Neural cell (in vitro differentiated cells): ENCODE measurements around the gene LCNL1. TPM values are rescaled to one million over a fixed set of nuclear protein-coding genes. Genes with fewer than 3 reads are reported as not detected.

Experiments
- H2AFZ ChIP-seq: fragments of 200-600, 300-800 bp; sonication (generic), shearing (Covaris generic); 2 replicates; pipeline ENCODE4 v1.6.0; 2014; ENCODE audit warnings: low read depth, mild to moderate bottlenecking, antibody characterized with exemption, low read length, moderate library complexity
- H3F3A ChIP-seq: fragments of 200-600 bp; shearing (Covaris generic); 2 replicates; pipeline ENCODE4 v1.6.1; 2016; ENCODE audit warnings: mild to moderate bottlenecking, moderate library complexity, mixed read lengths, antibody characterized with exemption, low read length; ENCODE audit not compliant: insufficient read depth, poor library complexity, severe bottlenecking
- H3K27ac ChIP-seq: fragments of 200-600, 300-800 bp; sonication (generic), shearing (Covaris generic); 2 replicates; pipeline ENCODE4 v1.5.1; 2014; ENCODE audit warnings: mild to moderate bottlenecking, low read length, moderate library complexity
- H3K27me3 ChIP-seq: fragments of 300-800, 200-600 bp; sonication (generic), shearing (Covaris generic); 2 replicates; pipeline ENCODE4 v1.6.0; 2014; ENCODE audit warnings: mild to moderate bottlenecking, low read depth, low read length, moderate library complexity; ENCODE audit not compliant: insufficient read depth
- H3K36me3 ChIP-seq: fragments of 300-800, 200-600 bp; sonication (generic), shearing (Covaris generic); 2 replicates; pipeline ENCODE4 v1.5.1; 2014; ENCODE audit warnings: mild to moderate bottlenecking, antibody characterized with exemption, low read length, moderate library complexity; ENCODE audit not compliant: insufficient read depth
- H3K4me2 ChIP-seq: fragments of 300-800, 200-600 bp; sonication (generic), shearing (Covaris generic); 2 replicates; pipeline ENCODE4 v1.6.0; 2014; ENCODE audit warnings: mild to moderate bottlenecking, low read length
- H3K4me3 ChIP-seq: fragments of 300-800, 200-600 bp; sonication (generic), shearing (Covaris generic); 2 replicates; pipeline ENCODE4 v1.5.1; 2014; ENCODE audit warnings: mild to moderate bottlenecking, low read length, moderate library complexity
- H3K79me2 ChIP-seq: fragments of 200-600 bp; shearing (Covaris generic); replicated peaks from 2 replicates; pipeline ENCODE4 v1.6.0; 2014; ENCODE audit warnings: mild to moderate bottlenecking, low read length, moderate library complexity; ENCODE audit not compliant: insufficient read depth
- H3K9ac ChIP-seq: fragments of 300-800, 200-600 bp; sonication (generic), shearing (Covaris generic); 2 replicates; pipeline ENCODE4 v1.6.1; 2016; ENCODE audit warnings: mild to moderate bottlenecking, low read length, mixed read lengths
- H3K9me2 ChIP-seq: fragments of 200-600 bp; shearing (Covaris generic); 2 replicates; pipeline ENCODE4 v1.6.1; 2016; ENCODE audit warnings: mild to moderate bottlenecking, low read length, mixed read lengths; ENCODE audit not compliant: insufficient read depth
- H3K9me3 ChIP-seq: fragments of 200-600, 300-800 bp; sonication (generic), shearing (Covaris generic); 2 replicates; pipeline ENCODE4 v1.6.1; 2016; ENCODE audit warnings: mild to moderate bottlenecking, mixed run types, low read length, moderate library complexity, mixed read lengths
- H4K20me1 ChIP-seq: fragments of 200-600 bp; shearing (Covaris generic); 2 replicates; pipeline ENCODE4 v1.6.1; 2016; ENCODE audit warnings: mild to moderate bottlenecking, mixed run types; ENCODE audit not compliant: insufficient read depth
- CTCF ChIP-seq: fragments of 450-650 bp; IDR thresholded peaks from 2 replicates; pipeline ENCODE4 v1.5.1; 2014; ENCODE audit warnings: antibody characterized with exemption, mild to moderate bottlenecking, moderate library complexity; ENCODE audit not compliant: poor library complexity, severe bottlenecking
- EP300 ChIP-seq: fragments of 450-650 bp; conservative IDR thresholded peaks from 2 replicates; pipeline ENCODE4 v1.6.1; 2014; ENCODE audit warnings: antibody characterized with exemption, mild to moderate bottlenecking, moderate library complexity; ENCODE audit not compliant: poor library complexity, severe bottlenecking
- EZH2 ChIP-seq: fragments of 200-600, 300-800 bp; shearing (Covaris generic), sonication (generic); IDR thresholded peaks from 2 replicates; pipeline ENCODE4 v1.6.1; 2014; ENCODE audit warnings: antibody characterized with exemption, low read length, borderline replicate concordance, mild to moderate bottlenecking; ENCODE audit not compliant: insufficient read depth, poor library complexity, severe bottlenecking
- MXI1 ChIP-seq: fragments of 450-650 bp; conservative IDR thresholded peaks from 2 replicates; pipeline ENCODE4 v1.6.1; 2014; ENCODE audit warnings: antibody characterized with exemption, mild to moderate bottlenecking; ENCODE audit not compliant: poor library complexity, severe bottlenecking
- POLR2AphosphoS5 ChIP-seq: IDR thresholded peaks from 2 replicates; pipeline ENCODE4 v1.6.1; 2012
- RAD21 ChIP-seq: fragments of 450-650 bp; conservative IDR thresholded peaks from 2 replicates; pipeline ENCODE4 v1.6.1; 2014; ENCODE audit warnings: antibody characterized with exemption, mild to moderate bottlenecking, moderate library complexity
- REST ChIP-seq: IDR thresholded peaks from 2 replicates; pipeline ENCODE4 v1.6.1; 2012; ENCODE audit warnings: borderline replicate concordance
- SMC3 ChIP-seq: fragments of 450-650 bp; conservative IDR thresholded peaks from 2 replicates; pipeline ENCODE4 v1.6.1; 2014; ENCODE audit warnings: antibody characterized with exemption, mild to moderate bottlenecking, moderate library complexity; ENCODE audit not compliant: poor library complexity
- TAF1 ChIP-seq: IDR thresholded peaks from 2 replicates; pipeline ENCODE4 v1.6.1; 2012; ENCODE audit warnings: low read depth
- polyA plus RNA-seq: library from polyadenylated mRNA; depleted of rRNA; stranded (reverse); fragments of >200 nt; gene quantifications from 2 replicates; pipeline ENCODE4 v1.2.3, GENCODE V29; 2014

LCNL1 gene
- polyA plus RNA-seq, 1 donor from 2014 or later, result not detected

- H3K9ac ChIP-seq, result no peak overlapping the region
- no peaks in the 10 kb centered on the region for H3K9me2 ChIP-seq
- no peak overlapping the region for H3K4me2 ChIP-seq
- H3K27me3 ChIP-seq, result no peaks in the 10 kb centered on the region
- no peak overlapping the region for H2AFZ ChIP-seq
- H3K4me3 ChIP-seq, result no peak overlapping the region
- no peaks in the 10 kb centered on the region for H3K79me2 ChIP-seq
- H3K9me3 ChIP-seq, result no peaks in the 10 kb centered on the region
- H3K27ac ChIP-seq, result no peak overlapping the region
- H4K20me1 ChIP-seq, result no peaks in the 10 kb centered on the region
- TF ChIP-seq SMC3 (no peak), EP300 (no peak), TAF1 (no peak), CTCF (no peak), EZH2 (no peak), REST (no peak), POLR2AphosphoS5 (no peak), RAD21 (no peak), MXI1 (no peak)
- no peaks in the 10 kb centered on the region for H3F3A ChIP-seq
- no peaks in the 10 kb centered on the region for H3K36me3 ChIP-seq
Observed at GRCh38 chr9:137009938-137010732, 27.3 kb downstream of the LCNL1 start.

GRCh38 chr9:137011156-137011555, 28.4 kb downstream of the LCNL1 start:
- Histone ChIP-seq H3K27ac (no peak overlapping the region), H3K4me3 (no peak overlapping the region), H3K36me3 (no peaks in the 10 kb centered on the region), H3K9me2 (no peaks in the 10 kb centered on the region), H3F3A (no peaks in the 10 kb centered on the region), H4K20me1 (no peaks in the 10 kb centered on the region), H3K79me2 (no peaks in the 10 kb centered on the region), H3K9me3 (no peaks in the 10 kb centered on the region), H3K27me3 (no peaks in the 10 kb centered on the region), H2AFZ (no peak overlapping the region), H3K4me2 (no peak overlapping the region), H3K9ac (no peak overlapping the region)
- no peak for TF ChIP-seq MXI1
- TF ChIP-seq TAF1, result no peak
- no peak for TF ChIP-seq SMC3
- TF ChIP-seq RAD21, result no peak
- TF ChIP-seq REST, result no peak
- no peak for TF ChIP-seq CTCF
- no peak for TF ChIP-seq EP300
- no peak for TF ChIP-seq EZH2
- no peak for TF ChIP-seq POLR2AphosphoS5
